H1 (cell line): Measurements from ENCODE around the gene GRSF1. TPM values are rescaled to one million over a fixed set of nuclear protein-coding genes. Genes with fewer than 3 reads are reported as not detected.

Source experiments
- CTCF ChIA-PET: fragments of 300-600 bp; sonication (Branson Sonifier 250); formaldehyde crosslinking; loops from one replicate; lab custom pipeline; 2021; ENCODE audit not compliant: partially characterized antibody; lab: Charles Lee
- POLR2A ChIA-PET: fragments of 300-600 bp; sonication (Branson Sonifier 250); formaldehyde crosslinking; loops from one replicate; lab custom pipeline; 2021; ENCODE audit warnings: inconsistent platforms; ENCODE audit not compliant: partially characterized antibody; lab: Charles Lee
- DNase-seq, 2 experiments: peaks; one replicate each; pipeline versions ENCODE4 v3.0.0 to v3.0.0-alpha.2; 2010 to 2022; ENCODE audit warnings: low spot score in 2 of 2, low read depth in 1 of 2, mixed read lengths in 1 of 2
- FAIRE-seq: peaks from 2 replicates; lab custom pipeline; 2011; peaks lifted over from hg19 to GRCh38; lab: Jason Lieb, UNC
- H2AFZ ChIP-seq: 2 replicates; pipeline ENCODE4 v1.8.1; 2012; ENCODE audit warnings: low read length, inconsistent platforms
- H2AK5ac ChIP-seq: 2 replicates; pipeline ENCODE4 v1.6.1; 2013; ENCODE audit warnings: low read depth, low read length
- H2BK120ac ChIP-seq: replicated peaks from 2 replicates; pipeline ENCODE3; 2013; ENCODE audit warnings: low read depth, low read length, inconsistent platforms
- H2BK12ac ChIP-seq: 2 replicates; pipeline ENCODE4 v1.6.1; 2013; ENCODE audit warnings: low read depth, low read length
- H2BK15ac ChIP-seq: 2 replicates; pipeline ENCODE4 v1.6.1; 2013; ENCODE audit warnings: low read length
- H2BK20ac ChIP-seq: 2 replicates; pipeline ENCODE4 v1.6.1; 2013; ENCODE audit warnings: low read length
- H2BK5ac ChIP-seq: 2 replicates; pipeline ENCODE4 v1.6.1; 2013; ENCODE audit warnings: low read depth, low read length
- H3K14ac ChIP-seq: 2 replicates; pipeline ENCODE4 v1.6.1; 2013; ENCODE audit warnings: inconsistent platforms; ENCODE audit not compliant: insufficient read length
- H3K18ac ChIP-seq: 2 replicates; pipeline ENCODE4 v1.6.1; 2013; ENCODE audit warnings: low read length; ENCODE audit errors: extremely low read depth
- H3K23ac ChIP-seq: 2 replicates; pipeline ENCODE4 v1.6.1; 2013; ENCODE audit warnings: inconsistent platforms; ENCODE audit not compliant: insufficient read length
- H3K23me2 ChIP-seq: 2 replicates; pipeline ENCODE4 v1.6.1; 2013; ENCODE audit warnings: low read depth, low read length
- H3K27ac ChIP-seq: 2 replicates; pipeline ENCODE4 v1.6.1; 2011; ENCODE audit warnings: low read depth, low read length, inconsistent platforms
- H3K27me3 ChIP-seq, 4 experiments: replicated peaks in 1 of 4; 1 replicate in 1 of 4; 2 replicates in 3 of 4; pipeline versions ENCODE4 v1.6.1 to v1.8.1; 2011 to 2013; ENCODE audit warnings: low read length in 3 of 4, mild to moderate bottlenecking in 3 of 4, inconsistent platforms in 2 of 4, mixed read lengths in 2 of 4, moderate library complexity in 1 of 4; ENCODE audit not compliant: control insufficient read depth in 3 of 4, insufficient read depth in 3 of 4; ENCODE audit errors: extremely low read depth in 1 of 4
- H3K36me3 ChIP-seq, 4 experiments: 2 replicates each; pipeline versions ENCODE4 v1.6.1 to v1.8.1; 2011 to 2013; ENCODE audit warnings: mild to moderate bottlenecking in 4 of 4, low read length in 3 of 4, moderate library complexity in 2 of 4, control low read depth in 1 of 4, inconsistent platforms in 1 of 4; ENCODE audit not compliant: insufficient read depth in 4 of 4, control insufficient read depth in 2 of 4
- H3K4ac ChIP-seq: replicated peaks from 2 replicates; pipeline ENCODE3; 2013; ENCODE audit warnings: low read length, low read depth, mixed read lengths, inconsistent platforms; ENCODE audit not compliant: insufficient read length
- H3K4me1 ChIP-seq, 4 experiments: replicated peaks in 1 of 4; 1 replicate in 1 of 4; 2 replicates in 3 of 4; pipeline versions ENCODE4 v1.6.1 to v1.8.1; 2011 to 2013; ENCODE audit warnings: low read length in 3 of 4, inconsistent platforms in 2 of 4, mixed read lengths in 1 of 4; ENCODE audit not compliant: insufficient read depth in 4 of 4, control insufficient read depth in 3 of 4
- H3K4me2 ChIP-seq, 2 experiments: 2 replicates each; pipeline versions ENCODE4 v1.6.1 to v1.8.1; 2011 to 2013; ENCODE audit warnings: low read depth in 2 of 2, low read length in 2 of 2, control low read depth in 1 of 2, inconsistent platforms in 1 of 2, mild to moderate bottlenecking in 1 of 2; ENCODE audit not compliant: insufficient read depth in 1 of 2
- H3K4me3 ChIP-seq, 4 experiments: fragments of 200-600, 300-600 bp in 1 of 4; sonication (generic), shearing (Covaris generic), sonication (Bioruptor Twin) in 1 of 4; 2 replicates each; pipeline versions ENCODE4 v1.5.1 to v1.8.1; 2011 to 2016; ENCODE audit warnings: low read length in 4 of 4, low read depth in 3 of 4, control low read depth in 2 of 4, inconsistent platforms in 2 of 4, mild to moderate bottlenecking in 2 of 4, mixed read lengths in 1 of 4, moderate library complexity in 1 of 4; ENCODE audit not compliant: insufficient read depth in 2 of 4; ENCODE audit errors: extremely low read depth in 1 of 4
- H3K56ac ChIP-seq: replicated peaks from 2 replicates; pipeline ENCODE3; 2013; ENCODE audit warnings: low read depth, mild to moderate bottlenecking, mixed read lengths, low read length, inconsistent platforms; ENCODE audit not compliant: insufficient read length
- H3K79me1 ChIP-seq: 2 replicates; pipeline ENCODE4 v1.6.1; 2013; ENCODE audit warnings: low read depth, low read length, control low read depth
- H3K79me2 ChIP-seq, 2 experiments: 2 replicates each; pipeline versions ENCODE4 v1.6.1 to v1.8.1; 2012 to 2013; ENCODE audit warnings: low read length in 2 of 2, mild to moderate bottlenecking in 2 of 2, inconsistent platforms in 1 of 2; ENCODE audit not compliant: insufficient read depth in 2 of 2, control insufficient read depth in 1 of 2
- H3K9ac ChIP-seq, 4 experiments: replicated peaks in 1 of 4; 1 replicate in 1 of 4; 2 replicates in 3 of 4; pipeline versions ENCODE4 v1.6.1 to v1.8.1; 2011 to 2013; ENCODE audit warnings: low read depth in 3 of 4, low read length in 3 of 4, control low read depth in 2 of 4, mild to moderate bottlenecking in 2 of 4, moderate library complexity in 2 of 4, inconsistent platforms in 1 of 4; ENCODE audit errors: extremely low read depth in 1 of 4
- H3K9me3 ChIP-seq, 2 experiments: 2 replicates each; pipeline versions ENCODE4 v1.6.1 to v1.8.1; 2012 to 2013; ENCODE audit warnings: mild to moderate bottlenecking in 2 of 2, moderate library complexity in 2 of 2, control low read depth in 1 of 2, inconsistent platforms in 1 of 2, low read depth in 1 of 2, low read length in 1 of 2, mixed read lengths in 1 of 2; ENCODE audit not compliant: insufficient read depth in 2 of 2
- H4K20me1 ChIP-seq, 2 experiments: replicated peaks in 1 of 2; 2 replicates each; pipeline versions ENCODE3 to v1.8.1; 2011 to 2013; ENCODE audit warnings: inconsistent platforms in 2 of 2, low read length in 2 of 2, mild to moderate bottlenecking in 1 of 2; ENCODE audit not compliant: insufficient read depth in 2 of 2, control insufficient read depth in 1 of 2
- H4K5ac ChIP-seq: 2 replicates; pipeline ENCODE4 v1.6.1; 2013; ENCODE audit warnings: low read length, low read depth, mixed read lengths, inconsistent platforms; ENCODE audit not compliant: insufficient read length
- H4K8ac ChIP-seq: 2 replicates; pipeline ENCODE4 v1.8.0; 2013; ENCODE audit warnings: mild to moderate bottlenecking, moderate library complexity, low read length, inconsistent platforms; ENCODE audit not compliant: insufficient read depth; ENCODE audit errors: extremely low read depth
- H4K91ac ChIP-seq: replicated peaks from 2 replicates; pipeline ENCODE3; 2013; ENCODE audit warnings: low read length, mixed read lengths, inconsistent platforms; ENCODE audit not compliant: insufficient read length
- ATF3 ChIP-seq: IDR thresholded peaks from 2 replicates; pipeline ENCODE4 v1.6.1; 2011; ENCODE audit warnings: low read depth, mild to moderate bottlenecking, low read length; ENCODE audit not compliant: insufficient read depth
- RFX5 ChIP-seq: IDR thresholded peaks from 2 replicates; pipeline ENCODE4 v1.6.1; 2011; ENCODE audit warnings: low read depth, low read length, improper control_type of control experiment, borderline replicate concordance
- WGBS, 2 experiments: shearing (Covaris generic) in 1 of 2; methylation state at CpG; one replicate each; pipeline versions ENCODE4 v1.1.6 to v1.1.7; 2013 to 2015; ENCODE audit warnings: low lambda C conversion rate in 2 of 2, mixed read lengths in 2 of 2, inconsistent platforms in 1 of 2, low coverage in 1 of 2, missing lambda C conversion rate in 1 of 2; ENCODE audit not compliant: insufficient replicate concordance in 2 of 2, insufficient coverage in 1 of 2, insufficient read length in 1 of 2; ENCODE audit errors: extremely low coverage in 1 of 2, missing lambda C conversion rate in 1 of 2; 5-methylcytosine and 5-hydroxymethylcytosine counted together
- polyA plus RNA-seq, 7 experiments: library from polyadenylated mRNA; depleted of rRNA in 3 of 7; stranded (reverse) in 5 of 7; unstranded in 2 of 7; fragments of >200 nt in 5 of 7; fragments of 200-250 nt in 2 of 7; gene quantifications; 1 replicate in 5 of 7; 2 replicates in 1 of 7; 4 replicates in 1 of 7; pipeline versions ENCODE4 v1.2.1 to v1.2.3, GENCODE V29; 2011 to 2013; ENCODE audit warnings: missing spikeins in 2 of 7, mixed read lengths in 2 of 7
- total RNA-seq: library from RNA; stranded (reverse); fragmentation: NEBNext Ultra II Directional; extraction: Animal tissue kit (Norgen Biotek cat#: 25700); gene quantifications from 2 replicates; pipeline ENCODE4 v1.2.1, GENCODE V29; 2021

Gene GRSF1
- total and polyA plus RNA-seq, 2 of the 8 experiments (the other 6 are each of a cell fraction or from before 2014, with no cell fraction given): 44.3 to 112 TPM

GRCh38 chr4:70802928-70803580 lies 36.6 kb downstream of the GRSF1 start:
- H3K79me2 ChIP-seq: no peaks in the 10 kb centered on the region
- 84% methylated on average over 5 of the region's 5 CpGs; no CpG with 5 or more reads in 1 of the 2 experiments for WGBS, 2 experiments
- H4K8ac ChIP-seq: no peak overlapping the region
- no peak for FAIRE-seq
- H3K4me3 ChIP-seq: no peak overlapping the region
- no peak overlapping the region for H3K9ac ChIP-seq
- no peak overlapping the region for H2BK120ac ChIP-seq
- H3K23me2 ChIP-seq: no peaks in the 10 kb centered on the region
- H3K23ac ChIP-seq: no peak overlapping the region
- H3K4me1 ChIP-seq: no peaks in the 10 kb centered on the region
- no peak for DNase-seq
- H3K14ac ChIP-seq: no peak overlapping the region
- no peak overlapping the region for H3K56ac ChIP-seq
- no peaks in the 10 kb centered on the region for H3K79me1 ChIP-seq
- no peak overlapping the region for H3K18ac ChIP-seq
- no peak overlapping the region for H4K5ac ChIP-seq
- POLR2A ChIA-PET: interaction anchor here (1.4 to 3.6 kb wide), 2 partner anchors 10 to 36 kb away, joined by 3 to 17 read pairs; no protein-coding TSS in a partner anchor
- H3K27ac ChIP-seq: no peak overlapping the region
- H3K9me3 ChIP-seq: no peaks in the 10 kb centered on the region
- H2BK12ac ChIP-seq: no peak overlapping the region
- TF ChIP-seq RFX5 (no peak), ATF3 (no peak)
- no peak overlapping the region for H3K4me2 ChIP-seq
- no peak overlapping the region for H3K4ac ChIP-seq
- CTCF ChIA-PET: interaction anchor here (0.7 to 1.4 kb wide), 4 partner anchors 11 to 183 kb away, joined by 3 to 4 read pairs (median 3); no protein-coding TSS in a partner anchor
- H2BK20ac ChIP-seq: no peak overlapping the region
- H4K91ac ChIP-seq: no peak overlapping the region
- H4K20me1 ChIP-seq: no peaks in the 10 kb centered on the region
- no peak overlapping the region for H2AK5ac ChIP-seq
- no peaks in the 10 kb centered on the region for H3K27me3 ChIP-seq
- no peak overlapping the region for H2BK5ac ChIP-seq
- no peak overlapping the region for H2BK15ac ChIP-seq
- no peaks in the 10 kb centered on the region; a peak in 2 of 8 replicates for H3K36me3 ChIP-seq
- H2AFZ ChIP-seq: no peak overlapping the region
